IgD-negative memory B cell (primary cell): ENCODE results near the gene MOK. TPM values are rescaled to one million over a fixed set of nuclear protein-coding genes. Genes with fewer than 3 reads are reported as not detected.
A peak's percentile ranks its signal among the peaks of the same experiment; 100 is the strongest.

Experiments used
- H3K27ac Mint-ChIP-seq, 3 donors: one replicate each; pipeline ENCODE4 v1.8.0; 2020 to 2022; ENCODE audit warnings: mild to moderate bottlenecking in 3 of 3, mixed read lengths in 3 of 3, moderate library complexity in 1 of 3
- H3K27me3 Mint-ChIP-seq: one replicate; pipeline ENCODE4 v1.8.0; 2021; ENCODE audit warnings: mixed read lengths
- H3K36me3 Mint-ChIP-seq: one replicate; pipeline ENCODE4 v1.8.0; 2020; ENCODE audit warnings: mild to moderate bottlenecking, mixed read lengths
- H3K4me1 Mint-ChIP-seq, 3 donors: one replicate each; pipeline ENCODE4 v1.8.0; 2020 to 2022; ENCODE audit warnings: mixed read lengths in 3 of 3, mild to moderate bottlenecking in 1 of 3
- H3K4me3 Mint-ChIP-seq, 4 donors: one replicate each; pipeline ENCODE4 v1.8.0; 2020 to 2022; ENCODE audit warnings: mild to moderate bottlenecking in 4 of 4, mixed read lengths in 4 of 4, moderate library complexity in 3 of 4
- H3K9me3 Mint-ChIP-seq, 3 donors: one replicate each; pipeline ENCODE4 v1.8.0; 2020 to 2021; ENCODE audit warnings: mixed read lengths in 3 of 3, mild to moderate bottlenecking in 1 of 3
- polyA plus RNA-seq: library from polyadenylated mRNA; unstranded; fragments of 300-500 nt; fragmentation: Illumina TruSeq; gene quantifications from one replicate; pipeline ENCODE4 v1.2.3, GENCODE V29; 2021

The MOK gene
- polyA plus RNA-seq, 1 donor from 2014 or later: 0.43 TPM

DNA sequence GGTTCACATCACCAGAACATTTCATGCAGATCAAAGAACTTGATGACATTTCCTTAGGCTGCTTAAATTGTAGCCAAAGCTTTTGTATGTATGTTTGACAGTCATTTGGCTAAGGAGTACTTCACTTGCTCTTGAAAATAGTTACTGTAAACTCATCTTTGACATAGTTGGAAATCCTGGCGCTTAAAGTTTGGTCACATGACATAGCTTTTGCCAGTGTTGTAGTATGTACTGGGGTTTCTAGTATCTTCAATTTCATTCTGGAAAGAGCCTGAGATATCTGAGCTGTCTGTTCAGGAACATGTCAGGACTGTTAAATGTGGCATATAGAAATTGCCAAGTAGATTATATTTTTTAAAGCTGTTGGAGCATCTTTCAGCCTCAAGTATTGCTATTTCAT, 109.5 kb downstream of the MOK start:
- Mint-ChIP-seq H3K27me3 (no peaks in the 10 kb centered on the region), H3K36me3 (peaks cover 12% of the 10 kb centered on the region)

DNA sequence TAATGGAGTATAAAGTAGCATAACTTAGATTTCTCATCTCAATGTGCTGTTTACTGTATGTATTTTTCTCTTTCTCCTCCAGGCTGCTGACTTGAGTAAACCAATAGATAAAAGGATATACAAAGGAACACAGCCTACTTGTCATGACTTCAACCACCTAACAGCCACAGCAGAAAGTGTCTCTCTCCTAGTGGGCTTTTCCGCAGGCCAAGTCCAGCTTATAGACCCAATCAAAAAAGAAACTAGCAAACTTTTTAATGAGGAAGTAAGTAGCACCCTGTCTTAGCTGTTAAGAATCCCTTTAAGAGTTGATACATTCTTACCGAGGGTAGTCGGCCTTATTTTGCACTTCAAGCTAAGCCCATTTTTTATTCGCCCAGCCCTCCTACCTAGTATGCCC, 110.1 kb downstream of the MOK start:
- Mint-ChIP-seq H3K27me3 (no peaks in the 10 kb centered on the region), H3K36me3 (peaks cover 12% of the 10 kb centered on the region), H3K27ac (peak overlapping the region in 2 of 3 donors; percentile 60 to 63), H3K4me1 (peaks cover 27 to 33% (median 30%) of the 10 kb centered on the region in 3 donors), H3K4me3 (no peak overlapping the region), H3K9me3 (no peaks in the 10 kb centered on the region)

More for the DNA sequence above, 109.5 kb downstream of the MOK start:
- H3K27ac Mint-ChIP-seq: peak overlapping the region in 1 of 3 donors; percentile 63
- no peak overlapping the region for H3K4me3 Mint-ChIP-seq
- H3K9me3 Mint-ChIP-seq: no peaks in the 10 kb centered on the region
- H3K4me1 Mint-ChIP-seq: peaks cover 27 to 32% (median 29%) of the 10 kb centered on the region in 3 donors

DNA sequence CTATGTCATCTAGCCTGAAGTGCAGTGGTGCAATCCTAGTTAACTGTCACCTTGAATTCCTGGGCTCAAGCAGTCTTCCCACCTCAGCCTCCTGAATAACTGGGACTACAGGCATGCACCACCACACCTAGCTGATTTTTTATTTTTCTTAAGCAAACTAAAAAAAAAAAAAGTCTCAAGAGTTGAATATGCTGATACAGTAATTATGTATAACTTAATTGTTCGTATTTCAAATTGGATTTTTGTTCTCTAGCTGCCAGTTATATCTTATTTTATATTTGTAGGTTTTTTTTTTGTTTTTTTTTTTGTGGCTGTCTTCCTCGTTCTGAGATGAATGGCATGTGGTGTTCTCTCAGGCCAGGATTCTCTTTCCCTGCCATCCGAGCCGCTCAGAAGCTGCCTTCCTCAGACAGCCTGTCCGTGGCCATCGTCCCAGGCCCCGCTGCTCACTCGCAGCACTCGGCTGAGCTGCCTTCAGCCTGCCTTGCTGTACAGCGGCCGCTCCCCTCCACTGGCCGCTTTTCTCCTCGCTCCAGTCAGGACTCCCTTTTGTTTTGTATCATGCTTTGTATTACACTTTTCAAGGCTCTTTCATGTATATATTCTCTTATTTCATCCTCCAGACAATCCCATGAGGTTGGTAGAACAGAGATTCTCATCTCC, 112.0 kb downstream of the MOK start:
- Mint-ChIP-seq H3K4me3 (no peak overlapping the region), H3K27me3 (no peaks in the 10 kb centered on the region), H3K27ac (peak overlapping the region in 1 of 3 donors; percentile 63), H3K4me1 (peaks cover 27 to 30% (median 29%) of the 10 kb centered on the region in 3 donors), H3K36me3 (peaks cover 5% of the 10 kb centered on the region), H3K9me3 (no peaks in the 10 kb centered on the region)

DNA sequence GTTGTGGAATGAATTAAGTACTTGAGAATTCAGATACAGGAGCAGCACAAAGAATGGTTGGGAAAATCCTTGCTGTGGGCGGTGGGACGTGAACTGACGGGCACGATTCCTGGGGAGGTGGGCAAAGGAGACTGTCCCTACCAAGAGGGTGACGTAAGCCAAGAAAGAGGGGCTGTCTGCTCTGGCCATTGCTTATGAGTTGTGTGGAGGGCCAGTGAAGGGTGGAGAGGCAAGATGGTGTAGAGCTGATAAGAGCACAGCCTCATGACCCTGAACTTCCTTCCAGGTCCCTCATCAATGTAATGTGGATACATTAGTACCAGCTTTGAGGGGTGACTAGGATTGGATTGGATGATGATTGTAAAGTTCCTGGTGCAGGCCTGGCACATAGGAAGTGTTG, 115.1 kb downstream of the MOK start:
- H3K36me3 Mint-ChIP-seq: no peaks in the 10 kb centered on the region
- peak overlapping the region in 1 of 4 donors; percentile 12 for H3K4me3 Mint-ChIP-seq
- no peak overlapping the region for H3K27ac Mint-ChIP-seq
- H3K27me3 Mint-ChIP-seq: no peaks in the 10 kb centered on the region
- H3K9me3 Mint-ChIP-seq: no peaks in the 10 kb centered on the region
- H3K4me1 Mint-ChIP-seq: peaks cover 28 to 36% (median 32%) of the 10 kb centered on the region in 3 donors

DNA sequence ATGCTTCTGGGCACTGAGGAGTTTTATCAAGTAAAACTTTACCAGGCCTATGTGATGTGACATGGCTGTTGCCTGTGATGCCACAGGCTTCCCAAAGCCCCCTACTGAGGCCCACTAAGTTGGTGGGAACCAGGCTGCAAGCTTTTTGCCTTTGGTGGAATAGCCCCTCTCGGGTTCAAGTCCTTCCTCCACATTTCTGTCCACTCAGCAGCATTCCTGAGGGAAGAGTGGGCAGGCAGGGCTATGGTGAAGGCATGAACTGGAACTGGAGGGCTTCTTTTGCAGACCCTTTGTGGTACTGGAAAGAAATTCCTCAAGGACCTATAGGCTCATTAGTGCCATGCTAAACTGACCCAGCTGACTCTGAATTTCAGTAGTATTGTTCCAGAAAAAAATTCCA, 116.8 kb downstream of the MOK start:
- H3K27me3 Mint-ChIP-seq: no peaks in the 10 kb centered on the region
- no peaks in the 10 kb centered on the region for H3K36me3 Mint-ChIP-seq
- no peak overlapping the region for H3K27ac Mint-ChIP-seq
- peaks cover 15 to 27% (median 24%) of the 10 kb centered on the region in 3 donors for H3K4me1 Mint-ChIP-seq
- H3K9me3 Mint-ChIP-seq: no peaks in the 10 kb centered on the region
- H3K4me3 Mint-ChIP-seq: no peak overlapping the region

DNA sequence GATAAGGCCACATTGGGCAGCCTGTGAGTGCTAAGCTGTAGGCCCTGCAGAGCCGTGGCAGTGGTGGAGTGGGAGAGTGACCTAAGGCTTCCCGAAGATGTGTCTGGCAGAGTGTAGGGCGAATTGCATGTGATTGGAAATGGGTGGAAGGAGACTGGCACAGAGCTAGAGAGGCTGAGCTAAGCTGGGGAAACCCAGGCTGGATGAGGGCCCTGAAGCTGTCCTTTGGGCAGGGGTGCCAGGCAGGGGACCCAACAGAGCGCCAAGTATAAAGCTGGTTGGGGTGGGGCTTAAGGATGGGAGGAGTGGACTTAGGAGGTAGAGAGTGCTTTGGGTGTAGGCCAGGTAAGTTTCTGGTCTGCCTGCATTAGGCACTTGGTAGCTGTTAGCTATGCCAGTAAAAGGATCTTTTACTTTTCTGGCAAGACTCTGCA, 117.4 kb downstream of the MOK start:
- H3K27ac Mint-ChIP-seq: peak overlapping the region in 1 of 3 donors; percentile 81
- no peaks in the 10 kb centered on the region for H3K36me3 Mint-ChIP-seq
- no peaks in the 10 kb centered on the region for H3K27me3 Mint-ChIP-seq
- H3K4me1 Mint-ChIP-seq: peaks cover 14 to 25% (median 24%) of the 10 kb centered on the region in 3 donors
- H3K4me3 Mint-ChIP-seq: no peak overlapping the region
- no peaks in the 10 kb centered on the region for H3K9me3 Mint-ChIP-seq

DNA sequence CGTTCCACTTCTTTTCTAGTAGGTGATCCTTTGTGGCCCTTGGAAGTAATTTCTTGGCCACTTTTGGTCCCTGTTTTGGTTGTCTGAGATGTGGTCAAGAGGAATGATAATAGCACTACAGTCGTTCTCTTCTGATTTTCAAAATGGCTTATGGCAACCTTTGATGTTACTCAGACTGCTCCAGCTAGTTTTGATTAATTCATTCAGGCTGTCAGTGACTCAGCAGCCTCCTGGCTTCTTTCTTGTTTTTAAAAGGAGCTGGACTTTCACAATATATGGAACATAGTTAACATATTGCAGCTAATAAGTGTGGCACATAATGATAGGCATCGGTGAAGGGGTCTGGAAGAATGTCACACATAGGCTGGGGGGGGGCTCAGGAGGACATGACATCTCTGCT, 117.9 kb downstream of the MOK start:
- Mint-ChIP-seq H3K27me3 (no peaks in the 10 kb centered on the region), H3K4me1 (peaks cover 11 to 25% (median 23%) of the 10 kb centered on the region in 3 donors)

DNA sequence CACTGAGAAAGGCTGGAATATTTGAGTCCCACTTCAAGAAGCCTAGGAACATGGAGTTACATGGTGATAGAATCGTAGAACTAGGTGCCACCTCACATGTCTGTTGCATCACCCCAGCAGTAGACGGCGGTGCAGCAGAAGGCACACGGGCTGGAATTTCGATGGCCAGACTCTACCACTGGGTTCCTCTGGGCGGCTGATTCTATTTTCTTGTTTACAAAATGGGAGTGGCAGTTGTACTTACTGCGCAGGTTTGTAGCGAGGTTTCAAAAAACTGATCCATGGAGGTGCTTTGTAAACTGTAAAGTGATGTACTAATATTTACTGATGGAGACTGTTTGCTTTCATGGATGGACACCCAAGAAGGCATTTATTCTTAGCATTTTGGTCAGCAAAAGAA, 119.6 kb downstream of the MOK start:
- Mint-ChIP-seq H3K9me3 (no peaks in the 10 kb centered on the region), H3K36me3 (no peaks in the 10 kb centered on the region), H3K27ac (no peak overlapping the region), H3K4me1 (peaks cover 14 to 26% (median 23%) of the 10 kb centered on the region in 3 donors), H3K4me3 (no peak overlapping the region), H3K27me3 (no peaks in the 10 kb centered on the region)

More for the DNA sequence above, 117.9 kb downstream of the MOK start:
- Mint-ChIP-seq H3K27ac (peak overlapping the region in 1 of 3 donors; percentile 81), H3K36me3 (no peaks in the 10 kb centered on the region), H3K9me3 (no peaks in the 10 kb centered on the region), H3K4me3 (no peak overlapping the region)

DNA sequence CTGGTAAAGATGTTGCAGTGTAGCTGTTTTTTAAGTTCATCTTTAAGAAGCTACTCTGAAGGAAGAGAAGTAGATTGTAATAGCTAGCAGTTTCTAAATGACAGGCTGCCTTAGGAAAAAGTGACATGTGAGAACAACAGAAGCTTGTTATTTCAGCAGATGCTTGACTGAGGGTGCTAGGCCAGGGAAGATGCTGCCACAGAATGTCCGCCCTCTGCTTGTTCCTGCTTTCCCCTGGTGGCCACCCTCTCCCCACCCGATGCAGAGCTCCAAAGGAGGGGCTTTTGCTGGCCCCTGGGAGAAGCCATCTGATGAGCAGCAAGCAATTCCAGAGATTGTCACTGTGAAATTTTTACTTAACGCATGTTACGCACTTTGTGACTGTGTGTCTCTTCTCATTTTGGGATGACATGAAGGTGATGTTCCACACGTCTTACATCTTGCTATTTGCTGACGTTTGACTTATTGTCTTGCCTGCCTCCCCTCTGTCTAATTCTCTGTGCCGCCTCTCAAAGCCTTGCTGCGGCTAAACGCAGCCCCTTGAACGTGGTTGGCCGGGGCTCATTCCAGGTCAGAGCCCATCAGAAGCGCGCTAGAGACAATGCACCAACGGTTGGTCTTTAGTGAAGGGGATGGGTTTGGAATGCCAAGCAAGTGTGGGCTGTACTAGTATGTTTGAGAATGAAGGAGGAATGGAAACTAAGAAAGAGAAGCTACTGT, 120.5 kb downstream of the MOK start:
- Mint-ChIP-seq H3K9me3 (no peaks in the 10 kb centered on the region), H3K4me1 (peaks cover 17 to 28% (median 24%) of the 10 kb centered on the region in 3 donors), H3K4me3 (no peak overlapping the region), H3K36me3 (no peaks in the 10 kb centered on the region), H3K27ac (no peak overlapping the region), H3K27me3 (no peaks in the 10 kb centered on the region)

DNA sequence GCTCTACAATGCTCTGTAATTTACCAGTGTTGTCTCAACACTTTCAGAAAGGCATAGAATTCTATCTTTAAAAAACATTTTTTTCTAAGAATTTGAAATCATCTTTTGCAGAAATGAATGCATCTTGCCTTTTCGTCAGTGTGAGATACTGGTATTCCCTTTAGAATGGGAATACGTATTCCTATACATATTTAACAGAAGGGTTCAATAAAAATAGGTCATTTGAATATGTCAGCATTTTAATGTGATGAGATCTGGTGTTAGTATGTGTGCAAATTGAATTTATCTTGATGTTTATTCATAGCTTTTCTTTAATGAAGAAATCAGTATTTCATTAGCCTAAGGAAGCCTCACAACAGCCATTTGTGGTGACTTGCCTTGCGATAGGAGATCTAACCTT, 121.1 kb downstream of the MOK start:
- peaks cover 19 to 28% (median 24%) of the 10 kb centered on the region in 3 donors for H3K4me1 Mint-ChIP-seq
- H3K27me3 Mint-ChIP-seq: no peaks in the 10 kb centered on the region

DNA sequence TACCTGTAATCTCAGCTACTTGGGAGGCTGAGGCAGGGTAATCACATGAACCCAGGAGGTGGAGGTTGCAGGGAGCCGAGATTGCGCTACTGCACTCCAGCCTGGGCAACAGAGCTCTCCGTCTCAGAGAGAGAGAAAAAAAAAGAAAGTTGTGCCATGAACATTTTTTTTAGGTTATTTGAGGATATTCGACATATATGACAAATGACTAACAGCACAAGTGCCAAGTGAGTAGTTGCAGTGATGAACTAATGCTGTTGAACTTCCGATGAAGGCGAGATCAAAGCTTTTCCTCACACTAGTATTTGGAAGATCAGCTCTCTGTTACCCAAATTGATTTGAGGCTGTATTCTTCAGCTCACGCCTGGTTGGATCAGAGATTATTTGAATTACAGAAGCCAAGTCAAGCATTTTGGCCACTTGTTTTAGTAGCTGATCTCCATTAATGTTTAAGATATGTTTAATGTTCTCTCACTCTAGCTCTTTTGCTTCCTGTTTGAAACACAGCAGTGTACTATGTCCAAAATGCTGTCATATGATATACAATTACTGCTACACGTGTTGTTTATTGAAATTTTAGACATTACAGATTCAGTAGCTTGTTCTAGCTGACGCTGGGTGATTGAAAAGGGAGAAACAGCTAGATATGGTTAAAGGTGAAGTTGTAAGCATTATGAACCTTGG, 121.9 kb downstream of the MOK start:
- H3K27ac Mint-ChIP-seq: no peak overlapping the region
- no peaks in the 10 kb centered on the region for H3K36me3 Mint-ChIP-seq
- peaks cover 25 to 28% (median 26%) of the 10 kb centered on the region in 3 donors for H3K4me1 Mint-ChIP-seq
- H3K27me3 Mint-ChIP-seq: no peaks in the 10 kb centered on the region
- H3K9me3 Mint-ChIP-seq: no peaks in the 10 kb centered on the region
- no peak overlapping the region for H3K4me3 Mint-ChIP-seq

More for the DNA sequence above, 121.1 kb downstream of the MOK start:
- Mint-ChIP-seq H3K9me3 (no peaks in the 10 kb centered on the region), H3K36me3 (no peaks in the 10 kb centered on the region), H3K27ac (no peak overlapping the region), H3K4me3 (no peak overlapping the region)

DNA sequence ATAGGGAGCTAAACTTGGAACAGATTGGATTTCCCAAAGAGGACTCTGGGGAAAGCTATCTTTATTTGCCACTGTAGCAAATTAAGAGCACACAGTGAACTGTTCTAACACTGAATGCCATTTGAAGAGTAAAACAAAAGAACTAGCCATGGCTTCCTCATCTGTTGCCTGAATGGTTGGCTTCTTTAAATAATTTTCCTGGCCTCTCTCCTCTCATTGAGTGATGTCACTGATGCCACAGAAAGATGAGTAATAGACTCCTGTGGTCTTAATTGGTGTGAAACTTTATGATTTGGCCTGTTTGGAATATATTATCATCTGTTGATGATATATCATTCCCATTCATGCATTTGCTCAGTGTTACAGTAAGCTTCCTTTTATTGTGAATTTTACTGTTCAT, 122.8 kb downstream of the MOK start:
- H3K27ac Mint-ChIP-seq: no peak overlapping the region
- H3K27me3 Mint-ChIP-seq: no peaks in the 10 kb centered on the region
- H3K4me3 Mint-ChIP-seq: no peak overlapping the region
- no peaks in the 10 kb centered on the region for H3K36me3 Mint-ChIP-seq
- H3K9me3 Mint-ChIP-seq: no peaks in the 10 kb centered on the region
- H3K4me1 Mint-ChIP-seq: peaks cover 25 to 31% (median 25%) of the 10 kb centered on the region in 3 donors

DNA sequence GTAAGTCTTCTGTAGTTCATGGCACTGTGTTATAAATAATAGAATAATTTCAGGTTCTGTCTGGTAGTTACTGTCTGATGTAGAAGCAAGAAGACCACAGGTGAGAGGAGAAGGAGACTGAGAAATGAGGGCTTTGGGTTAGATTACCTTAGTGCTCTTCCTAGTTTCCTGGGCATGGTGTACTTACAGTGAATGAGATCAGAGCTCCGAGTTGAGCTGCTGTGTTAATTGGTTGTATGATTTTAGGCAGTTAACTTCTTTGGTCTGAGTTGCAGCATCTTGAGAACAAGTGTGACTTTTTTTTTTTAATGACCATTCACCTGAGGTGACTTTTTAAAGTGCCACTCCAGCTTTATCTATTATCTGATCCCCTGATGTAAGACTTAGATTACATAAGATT, 123.8 kb downstream of the MOK start:
- Mint-ChIP-seq H3K27me3 (no peaks in the 10 kb centered on the region), H3K9me3 (no peaks in the 10 kb centered on the region), H3K4me1 (peaks cover 21 to 33% (median 23%) of the 10 kb centered on the region in 3 donors), H3K27ac (no peak overlapping the region), H3K4me3 (peak overlapping the region in 1 of 4 donors; percentile 20), H3K36me3 (no peaks in the 10 kb centered on the region)

DNA sequence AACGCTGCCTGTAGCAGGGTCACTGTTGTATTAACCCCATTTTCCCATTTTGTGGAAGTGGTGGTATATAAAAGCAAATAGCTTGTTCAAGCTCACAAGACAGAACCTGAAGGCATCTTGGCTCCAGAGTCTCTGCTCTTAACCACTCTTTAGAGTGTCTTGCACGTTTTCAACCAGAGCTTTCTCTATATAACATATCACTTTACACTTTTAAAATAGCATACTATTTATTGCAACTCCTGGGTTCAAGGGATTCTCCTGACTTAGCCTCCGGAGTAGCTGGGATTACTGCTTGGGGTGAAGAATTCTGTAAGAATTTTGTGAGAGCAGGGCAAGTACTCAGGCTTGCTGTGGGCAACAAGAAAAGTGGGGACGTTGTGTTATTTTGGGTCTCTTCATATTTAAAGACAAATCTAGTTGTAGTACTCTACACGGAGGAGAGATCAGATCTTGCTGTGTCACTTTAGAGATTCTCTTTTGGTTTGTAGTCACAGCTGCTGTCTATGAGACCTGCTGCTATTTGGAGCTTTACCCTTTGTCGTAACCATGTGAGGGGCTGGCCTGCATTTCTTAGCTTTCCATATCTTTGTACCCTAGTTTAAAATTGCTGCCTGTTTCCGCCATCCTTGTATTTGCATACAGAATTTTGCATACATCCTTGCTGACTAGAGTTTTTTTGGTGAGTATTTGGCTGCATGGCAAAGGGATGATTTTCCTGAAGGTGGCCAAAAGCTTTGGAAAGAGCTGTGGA, 124.5 kb downstream of the MOK start:
- no peaks in the 10 kb centered on the region for H3K36me3 Mint-ChIP-seq
- H3K4me3 Mint-ChIP-seq: peak overlapping the region in 1 of 4 donors; percentile 20
- H3K4me1 Mint-ChIP-seq: peaks cover 24 to 34% (median 26%) of the 10 kb centered on the region in 3 donors
- H3K9me3 Mint-ChIP-seq: no peaks in the 10 kb centered on the region
- H3K27ac Mint-ChIP-seq: no peak overlapping the region
- H3K27me3 Mint-ChIP-seq: no peaks in the 10 kb centered on the region
